GM12891 (cell line): ENCODE results near the gene TXNRD3.

Experiments
- POLR2A ChIP-seq: IDR thresholded peaks from 2 replicates; pipeline ENCODE4 v1.6.1; 2011; ENCODE audit warnings: low read depth, low read length, control low read depth
- TAF1 ChIP-seq: IDR thresholded peaks from 2 replicates; pipeline ENCODE4 v1.6.1; 2011; ENCODE audit warnings: low read depth, low read length, control low read depth

GRCh38 chr3:126613479-126614188 lies 41.3 kb downstream of the TXNRD3 start:
- no peak for TF ChIP-seq POLR2A
- no peak for TF ChIP-seq TAF1
